Cortex of kidney (tissue), 1 donor: ENCODE measurements around the gene SSTR4.
"Not testable (repeated sequence)": the region's sequence is repeated elsewhere in the genome, so short reads cannot be mapped to it uniquely, and the experiment has no call there.

Experiments
- DNase-seq: peaks from one replicate; lab custom pipeline; 2025; lab: John Stamatoyannopoulos, UW

SSTR4 gene

GRCh38 chr20:23018941-23019340, 16.2 kb upstream of the SSTR4 start:
- DNase-seq: no peak

GRCh38 chr20:23019403-23019802, 15.7 kb upstream of the SSTR4 start:
- no peak for DNase-seq

DNA sequence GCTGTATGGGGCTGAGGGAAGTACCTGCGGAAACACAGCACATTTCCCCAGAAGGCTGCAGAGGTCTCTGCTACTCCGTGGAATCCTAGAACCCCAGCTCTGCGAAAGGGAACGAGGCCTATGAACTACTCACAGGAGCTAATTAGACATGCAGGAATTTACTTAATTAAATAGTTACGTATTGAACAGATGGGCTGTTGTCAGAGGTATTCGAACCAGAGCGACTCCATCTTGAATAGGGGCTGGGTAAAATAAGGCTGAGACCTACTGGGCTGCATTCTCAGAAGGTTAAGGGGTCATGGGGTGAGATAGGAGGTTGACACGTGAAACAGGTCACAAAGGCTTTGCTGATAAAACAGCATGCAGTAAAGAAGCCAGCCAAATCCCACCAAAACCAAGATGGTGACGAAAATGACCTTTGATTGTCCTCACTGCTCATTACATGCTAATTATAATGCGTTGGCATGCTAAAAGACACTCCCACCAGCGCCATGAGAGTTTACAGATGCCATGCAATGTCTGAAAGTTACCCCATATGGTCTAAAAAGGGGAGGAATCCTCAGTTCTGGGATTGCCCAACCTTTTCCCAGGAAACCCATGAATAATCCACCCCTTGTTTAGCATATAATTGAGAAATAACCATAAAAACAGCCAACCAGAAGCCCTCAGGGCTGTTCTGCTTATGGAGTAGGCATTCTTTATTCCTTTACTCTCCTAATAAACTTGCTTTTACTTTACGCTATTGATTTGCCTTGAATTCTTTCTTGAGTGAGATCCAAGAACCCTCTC, 14.7 kb upstream of the SSTR4 start:
- no peak for DNase-seq

DNA sequence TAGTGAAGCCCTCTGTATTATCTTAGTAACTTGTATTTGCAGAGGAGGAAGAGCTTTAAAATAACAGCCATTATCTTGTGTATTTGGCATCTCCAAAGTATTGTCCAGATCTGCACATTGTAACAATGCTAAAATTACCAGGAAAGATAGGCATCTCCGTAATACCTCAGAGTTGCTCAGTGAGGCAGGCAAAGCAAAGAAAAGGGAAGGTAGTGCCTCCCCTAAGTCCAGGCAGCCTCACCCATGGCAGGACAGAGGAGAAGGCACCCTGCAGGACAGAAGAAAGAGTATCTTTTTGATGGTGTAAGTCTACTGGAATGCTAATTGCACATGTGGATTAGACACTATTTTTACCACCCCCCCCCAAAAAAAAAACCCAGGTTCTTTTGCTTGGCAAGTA, 13.6 kb upstream of the SSTR4 start:
- DNase-seq: no peak

- no peak for DNase-seq
Observed at GRCh38 chr20:23021951-23022350, 13.2 kb upstream of the SSTR4 start.

DNA sequence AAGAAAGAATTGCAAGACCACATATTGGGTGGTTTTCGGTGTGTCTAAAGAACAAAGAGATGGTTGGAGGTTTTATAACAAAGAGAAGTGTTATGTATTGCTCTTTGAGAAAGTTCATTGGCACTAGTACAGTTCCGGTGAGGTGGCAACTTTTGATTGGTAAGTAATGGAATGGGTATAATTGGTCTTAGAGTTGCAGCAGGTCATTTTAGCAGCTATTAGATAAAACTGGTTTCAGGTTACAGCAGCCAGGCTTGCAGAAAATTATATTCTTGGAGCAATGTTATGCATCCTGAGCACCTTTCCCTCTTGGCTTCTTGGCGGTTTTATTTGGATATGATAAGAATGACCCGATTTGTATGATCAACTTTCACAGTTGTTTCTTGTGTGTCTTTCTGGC, 12.3 kb upstream of the SSTR4 start:
- no peak for DNase-seq

GRCh38 chr20:23023621-23024177, 11.4 kb upstream of the SSTR4 start:
- no peak for DNase-seq

GRCh38 chr20:23024701-23025100, 10.4 kb upstream of the SSTR4 start:
- no peak for DNase-seq

DNA sequence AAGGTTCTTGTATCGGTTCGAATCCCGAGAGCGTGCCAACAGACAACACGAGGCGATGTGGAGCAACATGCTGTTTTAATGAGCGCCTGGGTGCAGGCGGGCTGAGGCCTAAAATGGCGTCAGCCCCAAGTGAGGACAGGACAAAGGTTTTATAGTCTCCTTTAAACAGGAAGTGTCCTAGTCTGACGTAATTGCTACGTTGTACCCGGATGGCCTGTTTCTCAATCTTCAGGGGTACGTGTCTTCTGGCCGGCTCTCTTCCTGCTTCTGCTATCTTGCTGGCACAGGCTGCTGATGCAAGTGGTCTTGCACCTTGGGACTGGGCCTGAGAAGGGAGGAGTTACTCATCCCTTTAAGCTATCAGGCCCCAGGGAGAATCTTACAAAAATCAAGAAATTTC, 9.6 kb upstream of the SSTR4 start:
- not testable (repeated sequence) for DNase-seq

DNA sequence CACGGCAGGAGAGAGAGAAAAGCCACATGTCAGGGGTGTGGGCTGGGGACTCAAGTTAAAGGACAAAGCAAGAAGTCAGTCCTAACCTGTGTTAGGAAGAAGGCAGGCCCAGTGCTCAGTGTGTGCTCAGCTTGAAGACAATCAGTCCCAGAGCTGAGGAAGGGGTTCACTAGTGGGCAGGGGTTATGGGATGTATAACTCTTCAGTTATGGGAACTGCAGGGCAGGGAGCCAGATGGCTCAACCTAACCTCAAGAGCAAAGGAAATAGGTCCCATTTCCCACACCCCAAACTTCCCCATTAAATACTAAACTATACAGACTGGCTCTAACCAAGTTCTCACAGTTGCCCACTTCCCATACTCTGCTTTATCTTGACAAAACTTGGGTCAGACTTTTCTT, 7.4 kb upstream of the SSTR4 start:
- DNase-seq: no peak

- DNase-seq: no peak
Observed at GRCh38 chr20:23028392-23028791, 6.7 kb upstream of the SSTR4 start.

- no peak for DNase-seq
Observed at GRCh38 chr20:23029324-23029723, 5.8 kb upstream of the SSTR4 start.

DNA sequence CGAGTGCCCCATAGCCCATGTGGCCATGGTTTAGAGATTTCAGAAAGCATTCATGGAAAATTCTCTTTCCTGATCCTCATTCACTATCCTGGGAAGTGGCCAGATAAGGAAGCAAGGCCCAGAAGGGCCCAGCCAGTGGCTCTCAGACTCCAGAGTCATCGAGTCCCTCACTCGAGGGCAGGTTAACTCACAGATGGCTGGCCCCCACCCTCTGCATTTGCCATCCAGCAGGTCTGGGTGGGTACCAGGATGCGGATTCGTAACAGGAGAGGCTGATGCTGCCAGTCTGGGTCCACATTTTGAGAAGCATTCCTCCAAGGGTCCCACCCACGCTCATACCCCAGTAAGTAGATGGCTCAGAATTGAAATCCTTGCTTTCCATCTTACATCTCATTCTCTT, 3.8 kb upstream of the SSTR4 start:
- no peak for DNase-seq

- no peak for DNase-seq
Observed at GRCh38 chr20:23032056-23032749, 2.9 kb upstream of the SSTR4 start.

- DNase-seq: no peak
Observed at GRCh38 chr20:23032750-23033078, 2.4 kb upstream of the SSTR4 start.

- no peak for DNase-seq
Observed at GRCh38 chr20:23033918-23034317, 1.2 kb upstream of the SSTR4 start.

DNA sequence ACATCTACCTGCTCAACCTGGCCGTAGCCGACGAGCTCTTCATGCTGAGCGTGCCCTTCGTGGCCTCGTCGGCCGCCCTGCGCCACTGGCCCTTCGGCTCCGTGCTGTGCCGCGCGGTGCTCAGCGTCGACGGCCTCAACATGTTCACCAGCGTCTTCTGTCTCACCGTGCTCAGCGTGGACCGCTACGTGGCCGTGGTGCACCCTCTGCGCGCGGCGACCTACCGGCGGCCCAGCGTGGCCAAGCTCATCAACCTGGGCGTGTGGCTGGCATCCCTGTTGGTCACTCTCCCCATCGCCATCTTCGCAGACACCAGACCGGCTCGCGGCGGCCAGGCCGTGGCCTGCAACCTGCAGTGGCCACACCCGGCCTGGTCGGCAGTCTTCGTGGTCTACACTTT, 619 bp downstream of the SSTR4 start:
- DNase-seq: no peak

GRCh38 chr20:23036371-23036770, 1.3 kb downstream of the SSTR4 start:
- DNase-seq: no peak

DNA sequence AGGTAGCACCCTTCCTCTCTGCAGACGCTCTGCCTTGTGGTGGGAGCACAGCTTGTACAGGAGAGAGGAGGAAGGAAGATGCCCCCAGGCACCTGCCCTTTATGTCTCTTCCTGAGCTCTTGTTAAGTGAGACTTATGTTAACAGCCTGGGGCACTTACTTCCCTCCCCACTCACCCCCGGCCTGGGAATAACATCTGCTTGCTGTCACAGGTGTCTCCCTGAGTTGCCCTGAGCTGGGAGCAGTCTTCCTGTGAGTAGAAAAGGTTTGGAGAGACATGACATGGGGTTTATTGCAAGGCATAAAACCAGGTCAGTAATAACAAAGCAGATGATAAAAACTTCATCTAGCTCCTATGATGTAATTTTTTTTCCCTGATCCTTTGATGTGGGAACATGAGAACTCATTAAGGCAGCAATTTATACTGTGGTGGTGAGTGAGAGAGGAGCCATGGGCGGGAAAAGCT, 1.9 kb downstream of the SSTR4 start:
- DNase-seq: no peak

DNA sequence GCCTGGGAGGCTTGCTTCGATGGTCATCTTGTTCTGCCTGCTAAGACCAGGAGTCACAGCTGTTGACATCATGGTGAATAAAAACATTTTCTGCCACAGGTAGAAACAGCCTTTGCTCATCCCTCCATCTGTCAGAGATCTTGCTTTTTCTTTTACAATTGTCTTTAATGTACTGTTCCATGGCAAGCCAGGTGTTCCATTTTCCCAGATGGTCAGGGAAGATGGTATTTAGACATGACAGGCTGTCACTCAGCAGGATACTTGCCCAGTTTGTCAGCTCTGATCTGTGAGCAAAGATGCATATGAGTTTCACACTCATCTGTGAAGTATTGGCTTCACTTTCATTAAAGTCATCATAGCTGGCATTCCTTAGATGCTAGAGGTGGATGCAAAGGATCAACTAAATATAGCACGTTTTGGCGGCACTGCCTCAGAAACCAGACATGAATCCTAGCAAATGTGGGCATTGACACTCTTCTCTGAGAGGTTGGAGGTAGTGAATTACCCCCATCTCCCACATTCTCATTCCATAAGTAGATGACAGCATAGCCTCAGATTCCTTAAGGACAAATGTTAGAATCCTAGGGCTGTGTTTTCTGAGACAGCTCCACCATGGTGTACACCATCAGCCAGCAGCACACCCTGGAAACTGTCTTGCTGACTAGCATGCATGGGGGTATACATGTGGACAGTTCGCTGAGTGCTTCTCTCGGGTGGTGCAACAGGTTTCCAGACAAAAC, 4.2 kb downstream of the SSTR4 start:
- DNase-seq: no peak

DNA sequence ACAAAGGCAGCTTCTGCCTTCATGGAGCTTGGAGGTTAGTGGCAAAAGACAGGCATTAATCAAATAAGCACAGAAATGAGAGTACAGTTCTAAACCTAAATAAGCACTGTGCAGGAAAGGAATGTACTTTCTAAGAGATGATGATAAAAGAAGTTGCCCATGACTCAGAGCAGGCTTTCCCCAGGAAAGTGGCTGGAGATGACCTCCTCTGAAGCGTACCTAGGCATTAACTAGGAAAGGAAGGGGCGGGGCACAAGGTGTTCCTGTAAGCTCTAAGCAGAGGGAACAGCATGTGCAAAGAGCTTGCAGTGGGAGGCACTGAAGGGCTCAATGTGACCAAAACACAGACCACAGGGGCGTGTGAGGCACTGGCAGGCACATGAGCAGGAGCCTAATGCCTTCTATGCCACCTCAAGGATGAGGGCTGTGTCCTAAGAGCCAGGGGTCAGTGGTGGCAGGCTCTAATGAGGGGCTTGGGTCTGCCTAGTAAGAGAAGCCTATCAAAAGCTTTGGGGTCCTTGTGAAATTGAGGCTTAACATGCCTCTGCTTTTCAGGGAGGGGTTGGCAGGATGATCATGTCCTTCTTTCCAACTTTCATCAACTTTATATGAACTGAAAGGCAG, 4.9 kb downstream of the SSTR4 start:
- DNase-seq: no peak

GRCh38 chr20:23042270-23042669, 7.2 kb downstream of the SSTR4 start:
- DNase-seq: no peak
